Kidney epithelial cell (primary cell): Measurements from ENCODE around the gene CTNNA3. TPM values are rescaled to one million over a fixed set of nuclear protein-coding genes. Genes with fewer than 3 reads are reported as not detected.

Experiments used
- DNase-seq: peaks from one replicate; pipeline ENCODE4 v3.0.0-alpha.2; 2010; ENCODE audit warnings: low read depth
- H3K27me3 ChIP-seq: 2 replicates; pipeline ENCODE4 v1.6.0; 2011; ENCODE audit warnings: low read length; ENCODE audit not compliant: control insufficient read depth, insufficient read depth
- H3K36me3 ChIP-seq: 2 replicates; pipeline ENCODE4 v1.5.1; 2011; ENCODE audit warnings: low read length; ENCODE audit not compliant: control insufficient read depth, insufficient read depth
- H3K4me3 ChIP-seq: 2 replicates; pipeline ENCODE4 v1.5.1; 2011; ENCODE audit warnings: low read depth, mild to moderate bottlenecking, control low read depth, low read length
- CTCF ChIP-seq: IDR thresholded peaks from 2 replicates; pipeline ENCODE4 v1.5.1; 2011; ENCODE audit warnings: mild to moderate bottlenecking, moderate library complexity, low read length, control low read depth, inconsistent platforms; ENCODE audit not compliant: insufficient read depth, poor library complexity, severe bottlenecking
- total RNA-seq: library from RNA; depleted of rRNA; stranded (reverse); fragments of >200 nt; gene quantifications from 2 replicates; pipeline ENCODE4 v1.2.3, GENCODE V29; 2015

CTNNA3 gene
- total RNA-seq, 1 donor from 2014 or later = 0.79 TPM

DNA sequence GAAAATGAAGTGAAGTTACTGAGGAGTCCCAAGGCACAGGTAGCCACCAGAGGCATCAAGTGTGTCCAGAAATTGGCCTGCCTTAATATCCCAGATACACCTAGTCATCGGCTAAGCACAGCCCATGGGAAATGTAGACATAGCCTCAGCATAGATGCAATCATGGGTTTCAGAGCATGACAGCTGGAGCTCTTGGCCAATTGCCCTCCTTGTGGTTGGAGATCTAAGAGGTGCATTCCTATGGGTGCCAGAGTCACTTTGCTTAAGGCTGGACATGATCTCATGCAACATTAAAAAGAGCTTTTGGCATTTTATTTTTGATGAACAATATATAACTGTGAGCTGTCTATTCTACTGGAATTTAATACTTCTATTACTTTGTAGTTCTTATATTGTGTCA is 1528.2 kb downstream of the CTNNA3 start:
- DNase-seq = peak; percentile 81
- TF ChIP-seq CTCF = no peak
- no peaks in the 10 kb centered on the region for H3K36me3 ChIP-seq
- no peak overlapping the region for H3K4me3 ChIP-seq
- no peaks in the 10 kb centered on the region for H3K27me3 ChIP-seq

DNA sequence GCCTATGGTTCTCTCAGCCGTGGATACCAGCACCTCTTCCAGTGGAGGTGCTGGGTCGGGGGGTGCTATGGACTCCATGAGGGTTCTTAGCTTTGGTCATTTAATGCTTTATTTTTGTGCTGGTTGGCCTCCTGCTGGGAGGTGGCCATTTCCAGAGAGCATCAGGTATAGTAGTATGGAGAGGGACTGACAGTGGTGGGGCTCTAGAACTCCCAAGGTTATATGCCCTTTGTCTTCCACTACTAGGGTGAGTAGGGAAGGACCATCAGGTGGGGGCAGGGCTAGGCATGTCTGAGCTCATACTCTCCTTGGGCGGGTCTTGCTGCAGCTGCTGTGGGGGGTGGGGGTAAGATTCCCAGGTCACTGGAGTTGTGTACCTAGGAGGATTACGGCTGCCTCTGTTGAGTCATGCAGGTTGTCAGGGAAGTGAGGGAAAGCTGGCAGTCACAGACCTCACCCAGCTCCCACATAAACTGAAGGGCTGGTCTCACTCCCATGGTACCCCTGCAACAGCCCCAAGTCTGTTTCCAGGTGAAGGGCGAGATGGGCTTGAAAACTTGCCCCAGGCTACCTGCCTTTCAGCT is 1533.3 kb downstream of the CTNNA3 start:
- H3K4me3 ChIP-seq = no peak overlapping the region
- no peaks in the 10 kb centered on the region for H3K36me3 ChIP-seq
- no peak for DNase-seq
- no peaks in the 10 kb centered on the region for H3K27me3 ChIP-seq
- TF ChIP-seq CTCF = no peak

GRCh38 chr10:66151346-66151745 is 1544.6 kb downstream of the CTNNA3 start:
- Histone ChIP-seq H3K4me3 (no peak overlapping the region), H3K27me3 (no peaks in the 10 kb centered on the region), H3K36me3 (no peaks in the 10 kb centered on the region)
- no peak for TF ChIP-seq CTCF
- no peak for DNase-seq

- TF ChIP-seq CTCF = no peak
- Histone ChIP-seq H3K27me3 (no peaks in the 10 kb centered on the region), H3K36me3 (no peaks in the 10 kb centered on the region), H3K4me3 (no peak overlapping the region)
- DNase-seq = no peak
Measured at GRCh38 chr10:66148312-66148711, 1547.7 kb downstream of the CTNNA3 start.

DNA sequence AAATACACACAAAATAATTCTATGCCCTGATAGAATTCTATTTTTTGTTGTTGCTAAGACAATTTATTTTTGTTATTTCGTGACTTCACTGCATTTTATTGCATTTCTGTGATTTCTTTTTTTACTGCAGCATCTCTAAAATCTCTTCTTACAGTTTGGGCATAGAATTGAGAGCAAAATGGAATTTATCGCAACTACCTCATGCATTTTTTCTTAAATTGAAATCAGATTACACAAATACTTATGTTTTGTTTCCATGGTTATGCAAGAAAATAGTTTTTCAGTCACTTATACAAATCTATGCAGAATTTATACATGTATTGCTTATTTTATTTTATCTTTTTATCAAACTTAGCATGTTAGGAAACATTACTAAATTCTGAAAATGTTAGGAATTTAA is 1552.0 kb downstream of the CTNNA3 start:
- no peak for TF ChIP-seq CTCF
- no peaks in the 10 kb centered on the region for H3K27me3 ChIP-seq
- no peaks in the 10 kb centered on the region for H3K36me3 ChIP-seq
- no peak overlapping the region for H3K4me3 ChIP-seq
- DNase-seq = no peak

GRCh38 chr10:66102756-66103155 is 1593.2 kb downstream of the CTNNA3 start:
- H3K27me3 ChIP-seq = no peaks in the 10 kb centered on the region
- H3K4me3 ChIP-seq = no peak overlapping the region
- DNase-seq = no peak
- no peak for TF ChIP-seq CTCF
- no peaks in the 10 kb centered on the region for H3K36me3 ChIP-seq
